ENCODE data around the gene COX7A2L. TPM values are rescaled to one million over a fixed set of nuclear protein-coding genes. Genes with fewer than 3 reads are reported as not detected.

The COX7A2L gene
- total and polyA plus RNA-seq, 2 experiments from 2014 or later, result 112 to 149 TPM

- TF ChIP-seq REST (IDR thresholded peaks at IDR 0.05; ENCODE audit: unreplicated experiment), result no peak
- TF ChIP-seq ZNF114 (CRISPR knock-in tag; IDR thresholded peaks at IDR 0.05), result no peak
- TF ChIP-seq CTCF (conservative IDR thresholded peaks at IDR 0.05; ENCODE audit: low read depth in 2 of 2), result no peak
- TF ChIP-seq STAT1 (IDR thresholded peaks at IDR 0.05; ENCODE audit: unreplicated experiment), result no peak
- no peak for TF ChIP-seq ZNF331 (CRISPR knock-in tag; IDR thresholded peaks at IDR 0.05; ENCODE audit: low read depth)
- TF ChIP-seq EZH2 (IDR thresholded peaks at IDR 0.05; ENCODE audit: low read depth, unreplicated experiment), result no peak
These were observed 17.4 kb upstream of the COX7A2L start (continued) for GRCh38 chr2:42378415-42378814.

DNA sequence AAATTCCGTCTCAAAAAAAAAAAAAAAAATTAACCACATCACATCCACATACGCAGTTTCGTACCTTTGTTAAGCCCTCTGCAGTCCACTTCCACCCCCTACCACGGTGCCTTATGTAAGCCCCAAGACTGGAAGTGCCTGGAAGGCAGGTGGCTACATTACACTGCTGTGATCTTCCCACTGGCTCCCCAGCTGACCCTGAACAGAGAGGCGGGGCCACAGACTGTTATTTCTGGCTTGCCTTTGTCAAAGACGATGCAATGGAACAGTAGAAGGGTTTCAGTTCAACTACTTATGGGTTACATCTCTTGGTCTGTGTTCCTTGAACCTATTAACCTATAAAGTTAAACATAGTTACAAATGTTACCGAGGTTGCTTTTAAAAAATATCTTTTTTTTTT lies 15.7 kb upstream of the COX7A2L start:
- Histone ChIP-seq H3K27ac (ENCODE audit: low read depth) (no peak overlapping the region), H3K9me2 (ENCODE audit: insufficient read depth) (no peaks in the 10 kb centered on the region), H3F3A (replicated peaks; ENCODE audit: low read depth) (no peaks in the 10 kb centered on the region), H3K4me2 (no peak overlapping the region), H2AFZ (no peak overlapping the region), H3K36me3 (ENCODE audit: insufficient read depth) (no peaks in the 10 kb centered on the region), H3K79me2 (replicated peaks; ENCODE audit: insufficient read depth) (no peaks in the 10 kb centered on the region), H3K27me3 (ENCODE audit: insufficient read depth) (no peaks in the 10 kb centered on the region), H3K4me3 (no peak overlapping the region), H4K20me1 (replicated peaks; ENCODE audit: insufficient read depth) (no peaks in the 10 kb centered on the region), H3K4me1 (ENCODE audit: insufficient read depth) (no peaks in the 10 kb centered on the region)
- H3K27ac Mint-ChIP-seq, result no peak overlapping the region; the same call in 1 of the 2 replicates
- H3K27me3 Mint-ChIP-seq (ENCODE audit: insufficient read depth, low read depth, poor library complexity), result peaks cover 7% of the 10 kb centered on the region
- no peaks in the 10 kb centered on the region; the same call in 2 of the 3 replicates for H3K4me1 Mint-ChIP-seq
- DNase-seq (ENCODE audit: low spot score) (no peak), ATAC-seq (peak; percentile 56)
- H3K9me3 Mint-ChIP-seq, result no peaks in the 10 kb centered on the region
- H3K36me3 Mint-ChIP-seq (ENCODE audit: low read depth), result no peaks in the 10 kb centered on the region
- H3K4me3 Mint-ChIP-seq, result no peak overlapping the region
- TF ChIP-seq EZH2phosphoT487 (IDR thresholded peaks at IDR 0.05; ENCODE audit: unreplicated experiment) (no peak), NANOG (IDR thresholded peaks at IDR 0.05; ENCODE audit: borderline replicate concordance) (no peak), JUNB (IDR thresholded peaks at IDR 0.05; ENCODE audit: unreplicated experiment) (no peak), ZNF462 (CRISPR knock-in tag; IDR thresholded peaks at IDR 0.05) (no peak), CTCF (conservative IDR thresholded peaks at IDR 0.05; ENCODE audit: low read depth in 2 of 2) (no peak), POLR2AphosphoS5 (IDR thresholded peaks at IDR 0.05; ENCODE audit: low read depth) (no peak), STAT1 (IDR thresholded peaks at IDR 0.05; ENCODE audit: unreplicated experiment) (no peak)
